Activated CD8-positive, alpha-beta memory T cell treated with anti-CD3 and anti-CD28 coated beads for 36 hours (primary cell): ENCODE measurements around the gene CIBAR2. TPM values are rescaled to one million over a fixed set of nuclear protein-coding genes. Genes with fewer than 3 reads are reported as not detected.
"Not testable (repeated sequence)": the region's sequence is repeated elsewhere in the genome, so short reads cannot be mapped to it uniquely, and the experiment has no call there.

Experiments used
- CTCF ChIA-PET: fragments of 350-600 bp; sonication (Branson Sonifier 250); formaldehyde crosslinking; loops from one replicate; lab custom pipeline; 2021; ENCODE audit warnings: antibody characterized with exemption; lab: Charles Lee
- POLR2A ChIA-PET: fragments of 350-600 bp; sonication (Branson Sonifier 250); formaldehyde crosslinking; loops from one replicate; lab custom pipeline; 2021; ENCODE audit warnings: antibody characterized with exemption; lab: Charles Lee
- total RNA-seq, 2 experiments: library from RNA; stranded (reverse); gene quantifications; one replicate each; pipeline ENCODE4 v1.2.3, GENCODE V29; 2021

Gene CIBAR2
- total RNA-seq, 2 experiments from 2014 or later = not detected

GRCh38 chr16:85132456-85133289, 20.4 kb upstream of the CIBAR2 start:
- POLR2A ChIA-PET = no interaction called here
- CTCF ChIA-PET = interaction anchor here (0.7 kb wide), 1 partner anchor 51 kb away, joined by 5 read pairs; no protein-coding TSS in a partner anchor

GRCh38 chr16:85130705-85131028, 18.4 kb upstream of the CIBAR2 start:
- CTCF ChIA-PET = interaction anchor here (0.9 kb wide), 1 partner anchor 16 kb away, joined by 3 read pairs; no protein-coding TSS in a partner anchor
- POLR2A ChIA-PET = no interaction called here

- ChIA-PET CTCF (interaction anchor here (0.9 kb wide), 1 partner anchor 15 kb away, joined by 3 read pairs; no protein-coding TSS in a partner anchor), POLR2A (no interaction called here)
Measured at GRCh38 chr16:85129876-85130704, 17.8 kb upstream of the CIBAR2 start.

GRCh38 chr16:85128079-85128837, 16.0 kb upstream of the CIBAR2 start:
- CTCF ChIA-PET = no interaction called here
- POLR2A ChIA-PET = no interaction called here

- ChIA-PET POLR2A (no interaction called here), CTCF (interaction anchor here (0.6 to 1.9 kb wide), 2 partner anchors 13 to 22 kb away, joined by 3 to 9 read pairs; no protein-coding TSS in a partner anchor)
Measured at GRCh38 chr16:85127379-85127723, 15.1 kb upstream of the CIBAR2 start.

GRCh38 chr16:85126705-85127378, 14.6 kb upstream of the CIBAR2 start:
- POLR2A ChIA-PET = no interaction called here
- CTCF ChIA-PET = interaction anchor here (0.6 to 1.9 kb wide), 2 partner anchors 12 to 22 kb away, joined by 3 to 9 read pairs; no protein-coding TSS in a partner anchor

GRCh38 chr16:85126394-85126704, 14.1 kb upstream of the CIBAR2 start:
- ChIA-PET CTCF (interaction anchor here (1.9 kb wide), 1 partner anchor 12 kb away, joined by 9 read pairs; no protein-coding TSS in a partner anchor), POLR2A (no interaction called here)

GRCh38 chr16:85125570-85126393, 13.5 kb upstream of the CIBAR2 start:
- CTCF ChIA-PET = interaction anchor here (1.9 kb wide), 1 partner anchor 11 kb away, joined by 9 read pairs; no protein-coding TSS in a partner anchor
- POLR2A ChIA-PET = no interaction called here

GRCh38 chr16:85124636-85125346, 12.5 kb upstream of the CIBAR2 start:
- ChIA-PET POLR2A (no interaction called here), CTCF (no interaction called here)

- CTCF ChIA-PET = interaction anchor here (0.6 to 1.6 kb wide), 3 partner anchors 10 to 452 kb away, joined by 3 to 6 read pairs (median 3); no protein-coding TSS in a partner anchor
- POLR2A ChIA-PET = no interaction called here
Measured at GRCh38 chr16:85123891-85124635, 11.8 kb upstream of the CIBAR2 start.

- POLR2A ChIA-PET = not testable (repeated sequence)
- CTCF ChIA-PET = interaction anchor here (0.6 to 1.6 kb wide), 5 partner anchors 9 to 658 kb away, joined by 3 to 6 read pairs (median 3); no protein-coding TSS in a partner anchor
Measured at GRCh38 chr16:85123441-85123840, 11.2 kb upstream of the CIBAR2 start.

- POLR2A ChIA-PET = no interaction called here
- CTCF ChIA-PET = no interaction called here
Measured at GRCh38 chr16:85120006-85120340, 7.7 kb upstream of the CIBAR2 start.

GRCh38 chr16:85117418-85117817, 5.1 kb upstream of the CIBAR2 start:
- POLR2A ChIA-PET = no interaction called here
- CTCF ChIA-PET = no interaction called here

- CTCF ChIA-PET = interaction anchor here (0.5 to 2.8 kb wide), 18 partner anchors 8 to 376 kb away, joined by 3 to 31 read pairs (median 4); no protein-coding TSS in a partner anchor
- POLR2A ChIA-PET = no interaction called here
Measured at GRCh38 chr16:85114909-85115567, 2.8 kb upstream of the CIBAR2 start.

GRCh38 chr16:85113913-85114312, 1.6 kb upstream of the CIBAR2 start:
- POLR2A ChIA-PET = no interaction called here
- CTCF ChIA-PET = interaction anchor here (1.8 to 2.8 kb wide), 5 partner anchors 9 to 140 kb away, joined by 6 to 31 read pairs (median 9); no protein-coding TSS in a partner anchor

GRCh38 chr16:85113168-85113733, 979 bp upstream of the CIBAR2 start:
- ChIA-PET POLR2A (no interaction called here), CTCF (interaction anchor here (2.0 kb wide), 2 partner anchors 10 to 13 kb away, joined by 6 to 9 read pairs; no protein-coding TSS in a partner anchor)
